ENCODE measurements around the gene KIF17. TPM values are rescaled to one million over a fixed set of nuclear protein-coding genes. Genes with fewer than 3 reads are reported as not detected.

The KIF17 gene
- polyA plus RNA-seq, 1 of the 3 experiments (the other 2 are of a cell fraction): 4.3 TPM

DNA sequence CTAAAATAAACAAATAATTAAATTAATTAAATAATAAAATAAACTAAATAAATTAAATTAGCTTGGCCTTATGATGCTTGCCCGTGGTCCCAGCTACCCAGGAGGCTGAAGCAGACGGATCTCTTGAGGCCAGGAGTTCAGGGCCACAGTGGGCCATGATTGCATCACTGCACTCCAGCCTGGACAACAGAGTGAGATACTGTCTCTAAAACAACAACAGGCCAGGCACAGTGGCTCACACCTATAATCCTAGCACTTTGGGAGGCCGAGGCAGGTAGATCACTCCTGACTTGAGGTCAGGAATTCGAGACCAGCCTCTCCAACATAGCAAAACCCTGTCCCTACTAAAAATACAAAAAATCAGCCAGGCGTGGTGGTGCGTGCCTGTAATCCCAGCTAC lies 96.8 kb downstream of the KIF17 start:
- Histone ChIP-seq H3K4me1 (ENCODE audit: control insufficient read depth in 1 of 2, insufficient read depth in 2 of 2, low read depth in 1 of 2, low read length in 1 of 2) (no peaks in the 10 kb centered on the region), H3K9me3 (no peaks in the 10 kb centered on the region), H3K9ac (no peak overlapping the region), H3K36me3 (replicated peaks in 1 of 2; ENCODE audit: control insufficient read depth in 1 of 2, insufficient read depth in 2 of 2, low read length in 1 of 2) (no peaks in the 10 kb centered on the region), H3K27me3 (ENCODE audit: insufficient read depth) (no peaks in the 10 kb centered on the region), H3F3A (replicated peaks; ENCODE audit: insufficient read depth) (no peaks in the 10 kb centered on the region), H3K79me2 (ENCODE audit: insufficient read depth) (no peaks in the 10 kb centered on the region), H3K4me2 (no peak overlapping the region), H2AFZ (ENCODE audit: low read depth) (no peak overlapping the region), H3K9me2 (no peaks in the 10 kb centered on the region), H3K4me3 (ENCODE audit: low read depth in 2 of 2, low read length in 1 of 2) (no peak overlapping the region), H3K27ac (ENCODE audit: low read depth in 2 of 2, low read length in 1 of 2) (no peak overlapping the region), H4K20me1 (ENCODE audit: insufficient read depth) (no peaks in the 10 kb centered on the region)
- ChIA-PET POLR2A (no interaction called here), CTCF (interaction anchor here (2.3 kb wide), 1 partner anchor 11 kb away, joined by 10 read pairs; no protein-coding TSS in a partner anchor)
- TF ChIP-seq SIN3A (IDR thresholded peaks at IDR 0.05; ENCODE audit: borderline replicate concordance, low read depth, low read length) (no peak), EZH2phosphoT487 (IDR thresholded peaks at IDR 0.05; ENCODE audit: borderline replicate concordance, low read depth) (no peak), RXRA (IDR thresholded peaks at IDR 0.05; ENCODE audit: borderline replicate concordance, low read depth) (no peak), FOSL2 (IDR thresholded peaks at IDR 0.05; ENCODE audit: borderline replicate concordance, low read depth) (no peak), SMC3 (IDR thresholded peaks at IDR 0.05; ENCODE audit: low read depth, low read length) (no peak), JUND (IDR thresholded peaks at IDR 0.05) (no peak), TAF1 (IDR thresholded peaks at IDR 0.05; ENCODE audit: borderline replicate concordance, low read depth, low read length) (no peak), NFIC (IDR thresholded peaks at IDR 0.05; ENCODE audit: borderline replicate concordance) (no peak), RCOR1 (IDR thresholded peaks at IDR 0.05; ENCODE audit: low read length) (no peak), GABPA (IDR thresholded peaks at IDR 0.05; ENCODE audit: low read depth) (no peak)
- TF ChIP-seq, protein P1, sequence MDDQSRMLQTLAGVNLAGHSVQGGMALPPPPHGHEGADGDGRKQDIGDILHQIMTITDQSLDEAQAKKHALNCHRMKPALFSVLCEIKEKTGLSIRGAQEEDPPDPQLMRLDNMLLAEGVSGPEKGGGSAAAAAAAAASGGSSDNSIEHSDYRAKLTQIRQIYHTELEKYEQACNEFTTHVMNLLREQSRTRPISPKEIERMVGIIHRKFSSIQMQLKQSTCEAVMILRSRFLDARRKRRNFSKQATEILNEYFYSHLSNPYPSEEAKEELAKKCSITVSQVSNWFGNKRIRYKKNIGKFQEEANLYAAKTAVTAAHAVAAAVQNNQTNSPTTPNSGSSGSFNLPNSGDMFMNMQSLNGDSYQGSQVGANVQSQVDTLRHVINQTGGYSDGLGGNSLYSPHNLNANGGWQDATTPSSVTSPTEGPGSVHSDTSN (IDR thresholded peaks at IDR 0.05): no peak
- TF ChIP-seq, protein P2, sequence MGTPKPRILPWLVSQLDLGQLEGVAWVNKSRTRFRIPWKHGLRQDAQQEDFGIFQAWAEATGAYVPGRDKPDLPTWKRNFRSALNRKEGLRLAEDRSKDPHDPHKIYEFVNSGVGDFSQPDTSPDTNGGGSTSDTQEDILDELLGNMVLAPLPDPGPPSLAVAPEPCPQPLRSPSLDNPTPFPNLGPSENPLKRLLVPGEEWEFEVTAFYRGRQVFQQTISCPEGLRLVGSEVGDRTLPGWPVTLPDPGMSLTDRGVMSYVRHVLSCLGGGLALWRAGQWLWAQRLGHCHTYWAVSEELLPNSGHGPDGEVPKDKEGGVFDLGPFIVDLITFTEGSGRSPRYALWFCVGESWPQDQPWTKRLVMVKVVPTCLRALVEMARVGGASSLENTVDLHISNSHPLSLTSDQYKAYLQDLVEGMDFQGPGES (IDR thresholded peaks at IDR 0.05; ENCODE audit: low read depth, low read length): no peak
- TF ChIP-seq, protein P3, sequence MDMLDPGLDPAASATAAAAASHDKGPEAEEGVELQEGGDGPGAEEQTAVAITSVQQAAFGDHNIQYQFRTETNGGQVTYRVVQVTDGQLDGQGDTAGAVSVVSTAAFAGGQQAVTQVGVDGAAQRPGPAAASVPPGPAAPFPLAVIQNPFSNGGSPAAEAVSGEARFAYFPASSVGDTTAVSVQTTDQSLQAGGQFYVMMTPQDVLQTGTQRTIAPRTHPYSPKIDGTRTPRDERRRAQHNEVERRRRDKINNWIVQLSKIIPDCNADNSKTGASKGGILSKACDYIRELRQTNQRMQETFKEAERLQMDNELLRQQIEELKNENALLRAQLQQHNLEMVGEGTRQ (IDR thresholded peaks at IDR 0.05; ENCODE audit: borderline replicate concordance, low read depth, low read length): no peak
- WGBS (ENCODE audit: low lambda C conversion rate): 76% methylated on average over 6 of the region's 6 CpGs
- no peak for DNase-seq

DNA sequence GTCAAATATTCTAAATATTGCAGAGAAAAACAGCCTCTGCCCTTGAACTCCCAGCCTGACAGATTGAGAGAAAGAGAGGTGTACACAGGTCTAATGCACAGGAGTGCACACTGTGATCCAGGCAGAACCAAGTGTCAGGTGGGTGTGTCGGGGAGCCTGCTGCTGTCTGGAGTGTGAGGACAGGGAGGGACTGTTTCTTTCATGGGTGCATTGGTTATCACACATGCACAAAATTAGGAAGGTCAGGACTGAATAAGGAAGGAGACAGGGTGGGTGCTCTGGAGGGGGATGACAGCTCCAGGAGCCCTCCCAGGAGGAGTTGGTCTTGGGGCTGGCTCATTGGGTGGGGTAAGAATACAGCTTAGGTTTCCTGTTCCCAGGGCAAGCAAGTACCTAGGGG lies 97.8 kb downstream of the KIF17 start:
- no peaks in the 10 kb centered on the region for H3K9me2 ChIP-seq
- H3K4me1 ChIP-seq (ENCODE audit: control insufficient read depth in 1 of 2, insufficient read depth in 2 of 2, low read depth in 1 of 2, low read length in 1 of 2): no peaks in the 10 kb centered on the region
- no peaks in the 10 kb centered on the region for H3K79me2 ChIP-seq (ENCODE audit: insufficient read depth)
- H3K9ac ChIP-seq: no peak overlapping the region
- DNase-seq: no peak
- no peaks in the 10 kb centered on the region for H4K20me1 ChIP-seq (ENCODE audit: insufficient read depth)
- CTCF ChIA-PET: interaction anchor here (1.5 to 2.3 kb wide), 2 partner anchors 12 to 45 kb away, joined by 5 to 10 read pairs; no protein-coding TSS in a partner anchor
- H3K4me2 ChIP-seq: no peak overlapping the region
- no peak overlapping the region for H2AFZ ChIP-seq (ENCODE audit: low read depth)
- no peaks in the 10 kb centered on the region for H3K9me3 ChIP-seq
- POLR2A ChIA-PET: no interaction called here
- H3F3A ChIP-seq (replicated peaks; ENCODE audit: insufficient read depth): no peaks in the 10 kb centered on the region
- 71% methylated on average over 1 of the region's 1 CpG for WGBS (ENCODE audit: low lambda C conversion rate)
- TF ChIP-seq POLR2AphosphoS5 (IDR thresholded peaks at IDR 0.05; ENCODE audit: low read depth, low read length) (no peak), NRF1 (IDR thresholded peaks at IDR 0.05; ENCODE audit: low read depth, low read length) (no peak), MXI1 (IDR thresholded peaks at IDR 0.05; ENCODE audit: low read depth, low read length) (no peak), ELF1 (IDR thresholded peaks at IDR 0.05) (no peak), RAD21 (IDR thresholded peaks at IDR 0.05; ENCODE audit: low read length) (no peak), TCF12 (IDR thresholded peaks at IDR 0.05) (no peak)
- TF ChIP-seq, protein P4, sequence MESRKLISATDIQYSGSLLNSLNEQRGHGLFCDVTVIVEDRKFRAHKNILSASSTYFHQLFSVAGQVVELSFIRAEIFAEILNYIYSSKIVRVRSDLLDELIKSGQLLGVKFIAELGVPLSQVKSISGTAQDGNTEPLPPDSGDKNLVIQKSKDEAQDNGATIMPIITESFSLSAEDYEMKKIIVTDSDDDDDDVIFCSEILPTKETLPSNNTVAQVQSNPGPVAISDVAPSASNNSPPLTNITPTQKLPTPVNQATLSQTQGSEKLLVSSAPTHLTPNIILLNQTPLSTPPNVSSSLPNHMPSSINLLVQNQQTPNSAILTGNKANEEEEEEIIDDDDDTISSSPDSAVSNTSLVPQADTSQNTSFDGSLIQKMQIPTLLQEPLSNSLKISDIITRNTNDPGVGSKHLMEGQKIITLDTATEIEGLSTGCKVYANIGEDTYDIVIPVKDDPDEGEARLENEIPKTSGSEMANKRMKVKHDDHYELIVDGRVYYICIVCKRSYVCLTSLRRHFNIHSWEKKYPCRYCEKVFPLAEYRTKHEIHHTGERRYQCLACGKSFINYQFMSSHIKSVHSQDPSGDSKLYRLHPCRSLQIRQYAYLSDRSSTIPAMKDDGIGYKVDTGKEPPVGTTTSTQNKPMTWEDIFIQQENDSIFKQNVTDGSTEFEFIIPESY (IDR thresholded peaks at IDR 0.05; ENCODE audit: borderline replicate concordance, low read depth): no peak
- TF ChIP-seq, protein P5, sequence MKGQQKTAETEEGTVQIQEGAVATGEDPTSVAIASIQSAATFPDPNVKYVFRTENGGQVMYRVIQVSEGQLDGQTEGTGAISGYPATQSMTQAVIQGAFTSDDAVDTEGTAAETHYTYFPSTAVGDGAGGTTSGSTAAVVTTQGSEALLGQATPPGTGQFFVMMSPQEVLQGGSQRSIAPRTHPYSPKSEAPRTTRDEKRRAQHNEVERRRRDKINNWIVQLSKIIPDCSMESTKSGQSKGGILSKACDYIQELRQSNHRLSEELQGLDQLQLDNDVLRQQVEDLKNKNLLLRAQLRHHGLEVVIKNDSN (IDR thresholded peaks at IDR 0.05; ENCODE audit: borderline replicate concordance, low read depth): no peak
- H3K27me3 ChIP-seq (ENCODE audit: insufficient read depth): no peaks in the 10 kb centered on the region
- H3K27ac ChIP-seq (ENCODE audit: low read depth in 2 of 2, low read length in 1 of 2): no peak overlapping the region
- no peaks in the 10 kb centered on the region for H3K36me3 ChIP-seq (replicated peaks in 1 of 2; ENCODE audit: control insufficient read depth in 1 of 2, insufficient read depth in 2 of 2, low read length in 1 of 2)
- no peak overlapping the region for H3K4me3 ChIP-seq (ENCODE audit: low read depth in 2 of 2, low read length in 1 of 2)

All from SK-N-SH (cell line).